ENCODE results near the gene IL31. TPM values are rescaled to one million over a fixed set of nuclear protein-coding genes. Genes with fewer than 3 reads are reported as not detected.

The IL31 gene
- total and polyA plus RNA-seq, 3 donors from 2014 or later: 0.38 TPM; not detected in 2

GRCh38 chr12:122155705-122156104 is 18.3 kb downstream of the IL31 start:
- WGBS, 2 donors: 88% methylated on average over 10 of the region's 10 CpGs

DNA sequence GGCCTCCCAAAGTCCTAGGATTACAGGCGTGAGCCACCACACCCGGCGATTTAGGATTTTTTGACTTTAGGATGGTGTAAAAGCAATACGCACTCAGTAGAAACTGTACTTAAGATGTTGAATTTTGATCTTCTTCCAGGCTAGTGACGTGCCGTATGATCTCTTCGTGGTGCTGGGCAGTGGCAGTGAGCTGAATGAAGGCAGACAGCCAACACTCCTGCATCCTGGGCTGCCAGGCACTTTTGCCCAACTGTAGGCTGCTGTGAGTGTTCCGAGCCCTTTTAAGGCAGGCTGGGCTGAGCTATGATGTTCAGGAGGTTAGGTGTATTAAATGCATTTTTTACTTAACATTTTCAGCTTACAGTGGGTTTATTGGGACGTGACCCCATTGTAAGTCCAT is 21.3 kb downstream of the IL31 start:
- Histone ChIP-seq H3K9me3 (no peaks in the 10 kb centered on the region), H3K27ac (no peak overlapping the region), H3K4me1 (no peaks in the 10 kb centered on the region), H3K36me3 (ENCODE audit: low read depth, missing control alignments) (no peaks in the 10 kb centered on the region), H3K27me3 (no peaks in the 10 kb centered on the region), H3K4me3 (no peak overlapping the region)
- no peak for TF ChIP-seq POLR2A (IDR thresholded peaks at IDR 0.05)
- 92 to 98% methylated on average over 9 of the region's 9 CpGs for WGBS, 2 donors
- no peak for DNase-seq
- intact Hi-C loops (cut with DNase I; ENCODE audit: low total_unique reads): no loop called here

More at GRCh38 chr12:122155705-122156104, 18.3 kb downstream of the IL31 start:
- Histone ChIP-seq H3K9me3 (no peaks in the 10 kb centered on the region), H3K36me3 (ENCODE audit: low read depth, missing control alignments) (no peaks in the 10 kb centered on the region), H3K4me1 (no peaks in the 10 kb centered on the region), H3K27ac (no peak overlapping the region), H3K4me3 (no peak overlapping the region), H3K27me3 (no peaks in the 10 kb centered on the region)
- no peak for DNase-seq
- TF ChIP-seq POLR2A (IDR thresholded peaks at IDR 0.05): no peak
- TF ChIP-seq, protein P1, sequence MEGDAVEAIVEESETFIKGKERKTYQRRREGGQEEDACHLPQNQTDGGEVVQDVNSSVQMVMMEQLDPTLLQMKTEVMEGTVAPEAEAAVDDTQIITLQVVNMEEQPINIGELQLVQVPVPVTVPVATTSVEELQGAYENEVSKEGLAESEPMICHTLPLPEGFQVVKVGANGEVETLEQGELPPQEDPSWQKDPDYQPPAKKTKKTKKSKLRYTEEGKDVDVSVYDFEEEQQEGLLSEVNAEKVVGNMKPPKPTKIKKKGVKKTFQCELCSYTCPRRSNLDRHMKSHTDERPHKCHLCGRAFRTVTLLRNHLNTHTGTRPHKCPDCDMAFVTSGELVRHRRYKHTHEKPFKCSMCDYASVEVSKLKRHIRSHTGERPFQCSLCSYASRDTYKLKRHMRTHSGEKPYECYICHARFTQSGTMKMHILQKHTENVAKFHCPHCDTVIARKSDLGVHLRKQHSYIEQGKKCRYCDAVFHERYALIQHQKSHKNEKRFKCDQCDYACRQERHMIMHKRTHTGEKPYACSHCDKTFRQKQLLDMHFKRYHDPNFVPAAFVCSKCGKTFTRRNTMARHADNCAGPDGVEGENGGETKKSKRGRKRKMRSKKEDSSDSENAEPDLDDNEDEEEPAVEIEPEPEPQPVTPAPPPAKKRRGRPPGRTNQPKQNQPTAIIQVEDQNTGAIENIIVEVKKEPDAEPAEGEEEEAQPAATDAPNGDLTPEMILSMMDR (IDR thresholded peaks at IDR 0.05): no peak
- intact Hi-C loops (cut with DNase I; ENCODE audit: low total_unique reads): no loop called here

DNA sequence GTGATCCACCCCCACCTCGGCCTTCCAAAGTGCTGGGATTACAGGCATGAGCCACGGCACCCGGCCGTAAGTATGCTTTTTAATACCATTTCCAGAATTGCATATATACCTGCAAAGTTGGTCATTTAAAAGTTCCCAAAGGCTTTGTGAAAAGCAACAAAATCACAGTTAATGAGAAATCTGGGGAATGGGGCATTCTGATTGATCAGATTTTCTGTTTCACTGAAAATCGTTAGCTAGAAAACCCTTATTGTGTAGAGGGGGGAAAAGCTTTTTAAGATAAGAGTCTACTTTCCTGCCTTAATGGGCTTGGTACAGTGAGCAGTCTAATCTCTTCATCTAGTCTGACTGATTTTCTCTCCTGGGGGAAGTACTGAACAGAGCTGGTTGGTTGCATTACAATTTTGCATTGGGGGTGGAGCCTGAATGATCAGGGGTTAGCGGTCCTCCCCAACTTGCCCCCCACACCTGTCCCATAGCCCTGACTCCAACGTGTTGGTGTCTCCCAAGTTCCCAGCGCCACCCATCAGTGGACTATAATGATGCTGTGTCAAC is 23.8 kb downstream of the IL31 start:
- H3K4me1 ChIP-seq: no peaks in the 10 kb centered on the region
- H3K9me3 ChIP-seq: no peaks in the 10 kb centered on the region
- no peak for TF ChIP-seq POLR2A (IDR thresholded peaks at IDR 0.05)
- TF ChIP-seq, protein P1 (IDR thresholded peaks at IDR 0.05): no peak
- H3K27me3 ChIP-seq: no peaks in the 10 kb centered on the region
- H3K36me3 ChIP-seq (ENCODE audit: low read depth, missing control alignments): no peaks in the 10 kb centered on the region
- intact Hi-C loops (cut with DNase I; ENCODE audit: low total_unique reads): no loop called here
- 81 to 89% methylated on average over 8 of the region's 8 CpGs for WGBS, 2 donors
- no peak for DNase-seq
- H3K4me3 ChIP-seq: no peak overlapping the region
- no peak overlapping the region for H3K27ac ChIP-seq

GRCh38 chr12:122148657-122149056 is 25.4 kb downstream of the IL31 start:
- TF ChIP-seq POLR2A (IDR thresholded peaks at IDR 0.05): no peak
- TF ChIP-seq, protein P1 (IDR thresholded peaks at IDR 0.05): no peak
- intact Hi-C loops (cut with DNase I; ENCODE audit: low total_unique reads): no loop called here
- H3K9me3 ChIP-seq: no peaks in the 10 kb centered on the region
- H3K36me3 ChIP-seq (ENCODE audit: low read depth, missing control alignments): no peaks in the 10 kb centered on the region
- H3K4me3 ChIP-seq: no peak overlapping the region
- no peaks in the 10 kb centered on the region for H3K4me1 ChIP-seq
- no peaks in the 10 kb centered on the region for H3K27me3 ChIP-seq
- no peak for DNase-seq
- H3K27ac ChIP-seq: no peak overlapping the region
- 57 to 73% methylated on average over 6 of the region's 6 CpGs for WGBS, 2 donors

DNA sequence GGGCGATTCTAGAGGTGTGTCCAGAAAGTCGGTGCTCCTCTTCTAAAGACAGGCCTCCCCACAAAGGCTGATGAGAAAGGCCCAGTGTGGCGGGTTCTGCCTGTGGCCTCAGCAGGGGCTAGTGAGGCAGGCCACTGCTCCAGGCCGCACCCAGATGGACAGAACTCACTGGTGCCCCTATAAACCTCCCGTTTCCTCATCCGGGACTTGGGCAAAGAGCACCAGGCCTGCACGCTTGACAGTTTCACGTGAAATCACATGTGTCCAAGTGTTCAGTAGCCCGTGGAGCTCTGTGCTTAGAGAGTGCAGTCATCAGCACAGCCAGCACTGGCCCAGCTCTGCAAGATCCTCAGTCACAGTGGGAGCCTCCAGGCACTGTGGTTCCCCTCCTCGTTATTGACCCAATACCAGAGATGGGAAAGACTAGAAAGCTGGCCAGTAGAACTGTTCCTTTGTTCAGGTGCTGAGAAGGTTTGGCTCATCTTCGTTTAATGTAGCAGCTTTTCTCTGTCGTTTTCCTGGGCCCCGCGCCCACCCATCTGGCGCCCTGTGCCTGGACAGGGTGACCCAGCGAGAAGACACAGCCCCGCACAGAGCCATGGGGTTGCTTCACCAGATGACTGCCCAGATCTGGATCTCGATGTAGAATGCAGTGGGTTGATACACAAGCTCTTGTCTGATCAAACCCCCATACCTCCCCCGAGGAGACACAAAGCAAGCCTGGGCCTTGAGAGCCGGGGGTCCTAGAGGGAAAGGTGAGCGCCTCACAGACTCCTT is 26.3 kb downstream of the IL31 start:
- WGBS, 2 donors: 80% methylated on average over 16 to 21 of the region's 21 CpGs
- DNase-seq: no peak

More for the DNA sequence above, 26.3 kb downstream of the IL31 start:
- Histone ChIP-seq H3K4me1 (no peaks in the 10 kb centered on the region), H3K36me3 (ENCODE audit: low read depth, missing control alignments) (peaks cover 3% of the 10 kb centered on the region), H3K4me3 (no peak overlapping the region), H3K27me3 (no peaks in the 10 kb centered on the region), H3K27ac (no peak overlapping the region), H3K9me3 (no peaks in the 10 kb centered on the region)
- TF ChIP-seq POLR2A (IDR thresholded peaks at IDR 0.05): no peak
- TF ChIP-seq, protein P1 (IDR thresholded peaks at IDR 0.05): no peak
- intact Hi-C loops (cut with DNase I; ENCODE audit: low total_unique reads): no loop called here

Data from testis (tissue), 3 donors.